IPS DF 6.9 (cell line): ENCODE data around the gene MAN2B2.

Experiments used
- DNase-seq: peaks from one replicate; pipeline ENCODE4 v3.0.0-alpha.2; 2013; ENCODE audit warnings: low read depth, low spot score
- H3K27ac ChIP-seq: one replicate; pipeline ENCODE4 v1.5.1; 2013; ENCODE audit warnings: low read length, control low read depth
- H3K27me3 ChIP-seq: 2 replicates; pipeline ENCODE4 v1.6.1; 2013; ENCODE audit warnings: mild to moderate bottlenecking, low read length; ENCODE audit not compliant: control insufficient read depth, insufficient read depth
- H3K36me3 ChIP-seq: 2 replicates; pipeline ENCODE4 v1.6.1; 2013; ENCODE audit warnings: low read length; ENCODE audit not compliant: control insufficient read depth, insufficient read depth
- H3K4me1 ChIP-seq: 2 replicates; pipeline ENCODE4 v1.6.1; 2013; ENCODE audit warnings: low read length; ENCODE audit not compliant: control insufficient read depth, insufficient read depth
- H3K4me3 ChIP-seq: 2 replicates; pipeline ENCODE4 v1.5.1; 2013; ENCODE audit warnings: mild to moderate bottlenecking, low read length
- H3K9me3 ChIP-seq: 2 replicates; pipeline ENCODE4 v1.6.1; 2013; ENCODE audit warnings: low read length, inconsistent platforms; ENCODE audit not compliant: control insufficient read depth, insufficient read depth
- WGBS: extraction: QIAGEN DNeasy Blood & Tissue Kit; methylation state at CpG from one replicate; pipeline ENCODE4 v1.1.7; 2013; ENCODE audit warnings: mixed read lengths, missing lambda C conversion rate; ENCODE audit not compliant: insufficient read length, insufficient coverage; 5-methylcytosine and 5-hydroxymethylcytosine counted together

Gene MAN2B2

DNA sequence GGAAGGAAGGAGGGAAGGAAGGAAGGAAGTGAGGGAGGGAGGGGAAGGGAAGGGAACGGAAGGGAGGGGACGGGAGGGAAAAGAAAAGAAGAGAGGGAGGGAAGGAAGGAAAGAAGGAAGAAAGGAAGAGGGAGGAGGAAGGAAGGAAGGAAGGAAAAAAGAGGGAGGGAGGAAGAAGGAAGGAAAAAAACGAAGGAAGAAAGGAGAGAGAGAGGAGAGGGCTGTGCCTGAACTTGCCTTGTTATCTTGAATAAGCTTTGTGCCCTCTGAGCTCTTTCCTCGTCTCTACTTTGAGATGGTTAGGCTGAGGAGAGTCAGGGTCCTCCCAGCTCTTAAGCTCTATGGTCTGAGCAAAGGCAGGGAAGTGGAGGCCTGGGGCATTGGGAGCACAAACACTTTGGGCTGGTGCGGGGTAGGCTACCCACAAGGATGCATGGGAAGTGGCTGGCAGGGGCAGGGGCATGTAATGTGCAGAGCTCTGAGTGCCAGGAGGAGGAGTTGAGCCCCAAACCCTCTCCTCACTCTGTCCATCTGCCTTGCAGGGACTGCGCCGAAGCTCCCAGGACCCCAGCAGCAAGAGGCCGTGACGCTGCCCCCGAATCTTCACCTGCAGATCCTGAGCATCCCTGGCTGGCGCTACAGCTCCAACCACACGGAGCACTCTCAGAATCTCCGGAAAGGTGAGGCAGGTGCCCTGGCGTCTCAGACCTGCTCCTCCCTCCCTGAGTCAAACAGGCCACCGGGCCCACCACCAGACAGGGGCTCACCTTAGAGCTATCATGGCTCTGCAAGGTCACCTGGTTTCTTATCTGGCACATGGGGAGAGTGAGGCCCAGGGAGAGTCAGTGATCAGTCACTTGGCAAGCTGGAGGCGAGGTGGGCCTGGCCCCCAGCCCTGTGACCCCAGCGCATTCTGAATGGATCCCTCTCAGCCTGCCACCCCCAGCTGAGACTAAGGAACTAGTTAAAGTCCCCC is 39.0 kb downstream of the MAN2B2 start:
- Histone ChIP-seq H3K4me3 (no peak overlapping the region), H3K27me3 (no peaks in the 10 kb centered on the region), H3K9me3 (no peaks in the 10 kb centered on the region), H3K36me3 (no peaks in the 10 kb centered on the region; the same call in 1 of the 2 replicates), H3K27ac (no peak overlapping the region), H3K4me1 (no peaks in the 10 kb centered on the region)
- 100% methylated on average over 2 of the region's 17 CpGs for WGBS
- DNase-seq = no peak

DNA sequence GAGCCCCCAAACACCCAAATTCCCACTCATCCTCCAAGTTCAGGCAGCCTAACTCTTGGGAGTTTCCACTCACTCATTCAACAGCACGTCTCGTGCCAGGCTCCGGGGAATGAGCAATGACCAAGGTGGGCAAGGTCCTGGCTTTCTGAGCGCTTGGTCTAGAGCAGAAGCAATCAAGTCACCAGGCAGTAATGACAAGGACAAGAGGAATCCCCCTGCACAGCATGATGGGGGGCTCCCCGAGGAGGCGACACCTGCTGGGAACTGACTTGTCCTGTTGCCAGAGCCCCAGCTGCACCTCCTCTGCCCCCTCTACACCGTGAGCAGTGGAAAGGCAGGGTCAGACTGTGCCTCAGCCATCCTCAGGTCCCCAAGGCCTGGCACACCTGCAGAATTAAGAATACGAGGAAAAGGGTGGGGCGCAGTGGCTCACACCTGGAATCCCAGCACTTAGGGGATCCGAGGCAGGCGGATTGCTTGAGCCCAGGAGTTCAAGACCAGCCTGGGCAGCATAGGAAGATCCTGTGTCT is 39.8 kb downstream of the MAN2B2 start:
- Histone ChIP-seq H3K4me1 (no peaks in the 10 kb centered on the region), H3K27me3 (no peaks in the 10 kb centered on the region), H3K9me3 (no peaks in the 10 kb centered on the region), H3K27ac (no peak overlapping the region), H3K4me3 (no peak overlapping the region), H3K36me3 (no peaks in the 10 kb centered on the region; the same call in 1 of the 2 replicates)
- WGBS = no CpG with 5 or more reads among the region's 11 CpGs
- no peak for DNase-seq

DNA sequence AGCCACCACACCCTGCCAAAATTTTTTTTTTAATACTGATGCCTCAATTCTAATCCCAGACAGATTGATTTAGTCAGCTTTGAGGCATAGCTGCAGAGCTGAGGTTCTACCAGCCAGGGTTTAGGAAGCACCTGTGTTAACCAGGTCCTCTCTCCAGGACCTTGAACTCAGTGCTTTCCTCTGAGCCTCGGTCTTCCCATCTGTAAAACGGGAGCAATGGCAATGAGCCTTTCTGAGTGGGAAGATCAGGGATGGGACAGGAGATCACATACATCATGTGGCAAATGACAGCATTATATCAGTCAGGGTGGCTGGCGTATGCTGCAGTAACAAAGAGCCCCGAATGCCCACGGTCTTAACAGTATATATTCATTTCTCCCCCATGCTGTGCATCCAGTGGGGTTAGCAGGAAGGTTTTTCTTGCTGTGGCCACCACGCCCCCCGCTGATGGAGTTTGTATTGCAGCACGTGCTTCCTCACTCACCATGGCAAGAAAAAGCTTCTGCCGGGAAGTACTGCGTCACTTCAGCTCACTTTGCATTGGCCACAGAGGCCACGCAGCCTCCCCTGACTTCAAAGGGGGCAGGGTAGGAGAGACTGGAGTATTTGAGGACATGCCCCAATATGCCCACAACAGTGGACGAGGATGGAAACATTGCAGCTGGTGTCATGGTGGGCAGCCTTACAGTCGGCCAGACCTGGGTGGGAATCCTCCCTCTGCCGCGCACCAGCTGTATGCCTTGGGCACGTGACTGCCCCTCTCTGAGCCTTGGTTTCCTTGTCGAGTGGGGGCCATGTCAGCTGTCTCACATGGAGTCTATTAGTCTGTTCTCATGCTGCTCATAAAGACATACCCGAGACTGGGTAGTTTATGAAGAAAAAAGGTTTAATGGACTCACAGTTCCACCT is 41.4 kb downstream of the MAN2B2 start:
- no peaks in the 10 kb centered on the region for H3K36me3 ChIP-seq
- H3K4me3 ChIP-seq = no peak overlapping the region
- WGBS = no CpG with 5 or more reads among the region's 18 CpGs
- H3K9me3 ChIP-seq = no peaks in the 10 kb centered on the region
- no peak for DNase-seq
- H3K27me3 ChIP-seq = no peaks in the 10 kb centered on the region
- no peaks in the 10 kb centered on the region for H3K4me1 ChIP-seq
- no peak overlapping the region for H3K27ac ChIP-seq

DNA sequence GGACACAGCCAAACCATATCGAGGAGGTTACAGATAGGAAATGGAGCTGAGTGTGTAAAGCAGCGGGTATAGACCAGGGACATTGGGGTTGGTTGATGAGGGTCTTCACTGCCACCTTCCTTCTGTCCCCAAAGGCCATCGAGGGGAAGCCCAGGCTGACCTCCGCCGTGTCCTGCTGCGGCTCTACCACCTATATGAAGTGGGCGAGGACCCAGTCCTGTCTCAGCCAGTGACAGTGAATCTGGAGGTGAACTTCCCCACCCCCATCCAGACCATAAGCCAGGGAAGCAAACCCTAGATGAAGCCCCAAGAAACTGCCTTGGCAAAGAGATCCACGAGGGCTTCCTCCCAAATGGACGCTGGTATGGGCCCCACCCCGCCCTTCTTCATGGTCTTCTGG is 42.3 kb downstream of the MAN2B2 start:
- H3K4me1 ChIP-seq = no peaks in the 10 kb centered on the region
- no peaks in the 10 kb centered on the region for H3K9me3 ChIP-seq
- WGBS = no CpG with 5 or more reads among the region's 10 CpGs
- DNase-seq = no peak
- no peak overlapping the region for H3K27ac ChIP-seq
- no peaks in the 10 kb centered on the region for H3K27me3 ChIP-seq
- H3K4me3 ChIP-seq = no peak overlapping the region
- no peaks in the 10 kb centered on the region for H3K36me3 ChIP-seq

DNA sequence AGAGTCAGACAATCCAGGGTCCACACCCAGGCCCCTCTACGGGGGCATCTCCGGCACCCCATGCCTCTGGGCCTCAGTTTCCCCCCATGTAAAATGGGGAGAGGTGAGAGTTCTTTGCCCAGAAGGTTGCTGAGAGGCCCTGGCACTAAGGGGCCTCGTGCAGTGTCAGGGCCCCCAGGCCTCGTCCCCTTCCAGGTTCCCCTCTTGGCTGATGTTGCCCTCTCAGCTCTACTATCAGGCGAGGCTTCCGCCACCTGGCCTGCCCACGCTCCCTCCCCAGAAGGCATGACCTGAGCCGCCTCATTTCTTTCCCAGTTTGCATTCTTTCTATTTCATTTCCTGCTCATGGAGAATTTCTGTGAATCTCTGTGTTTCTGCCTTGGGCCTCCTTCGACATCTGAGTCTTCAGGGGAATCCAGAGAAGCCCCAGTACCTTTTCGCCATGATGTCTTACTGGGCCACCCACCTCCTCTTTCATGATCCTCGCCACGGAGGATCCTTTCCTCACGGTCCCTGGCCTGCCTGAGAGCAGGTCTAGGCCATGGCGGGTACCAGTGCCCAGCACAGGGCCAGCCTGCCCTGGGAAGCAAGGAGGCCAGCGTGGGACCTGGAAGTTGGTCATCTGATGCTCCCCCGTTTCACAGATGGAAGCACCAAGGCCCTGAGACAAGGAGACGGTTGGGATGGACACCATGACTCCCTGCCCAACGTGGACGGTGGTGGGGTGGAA is 43.6 kb downstream of the MAN2B2 start:
- Histone ChIP-seq H3K36me3 (no peaks in the 10 kb centered on the region), H3K27me3 (no peaks in the 10 kb centered on the region), H3K27ac (no peak overlapping the region), H3K9me3 (no peaks in the 10 kb centered on the region), H3K4me3 (no peak overlapping the region), H3K4me1 (no peaks in the 10 kb centered on the region)
- no CpG with 5 or more reads among the region's 19 CpGs for WGBS
- no peak for DNase-seq

DNA sequence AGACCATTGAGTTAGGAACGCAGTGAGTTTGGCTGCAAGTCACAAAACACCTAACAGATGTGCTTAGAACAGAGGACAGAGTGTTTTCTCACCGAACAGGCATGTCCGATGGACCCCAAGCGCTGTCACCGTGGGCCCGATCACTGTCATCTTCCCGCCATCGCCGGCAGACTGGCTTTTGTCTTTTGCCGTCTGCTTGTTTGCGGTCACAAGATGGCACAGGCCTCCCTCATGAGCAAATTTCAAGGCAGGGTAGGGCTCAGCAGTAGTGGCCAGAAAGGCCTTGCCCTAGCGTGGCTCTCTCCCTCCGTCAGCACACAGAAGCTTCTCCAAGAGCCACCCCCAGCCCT is 44.1 kb downstream of the MAN2B2 start:
- Histone ChIP-seq H3K9me3 (no peaks in the 10 kb centered on the region), H3K36me3 (no peaks in the 10 kb centered on the region), H3K27me3 (no peaks in the 10 kb centered on the region), H3K4me1 (no peaks in the 10 kb centered on the region), H3K27ac (no peak overlapping the region), H3K4me3 (no peak overlapping the region)
- WGBS = no CpG with 5 or more reads among the region's 13 CpGs
- no peak for DNase-seq

DNA sequence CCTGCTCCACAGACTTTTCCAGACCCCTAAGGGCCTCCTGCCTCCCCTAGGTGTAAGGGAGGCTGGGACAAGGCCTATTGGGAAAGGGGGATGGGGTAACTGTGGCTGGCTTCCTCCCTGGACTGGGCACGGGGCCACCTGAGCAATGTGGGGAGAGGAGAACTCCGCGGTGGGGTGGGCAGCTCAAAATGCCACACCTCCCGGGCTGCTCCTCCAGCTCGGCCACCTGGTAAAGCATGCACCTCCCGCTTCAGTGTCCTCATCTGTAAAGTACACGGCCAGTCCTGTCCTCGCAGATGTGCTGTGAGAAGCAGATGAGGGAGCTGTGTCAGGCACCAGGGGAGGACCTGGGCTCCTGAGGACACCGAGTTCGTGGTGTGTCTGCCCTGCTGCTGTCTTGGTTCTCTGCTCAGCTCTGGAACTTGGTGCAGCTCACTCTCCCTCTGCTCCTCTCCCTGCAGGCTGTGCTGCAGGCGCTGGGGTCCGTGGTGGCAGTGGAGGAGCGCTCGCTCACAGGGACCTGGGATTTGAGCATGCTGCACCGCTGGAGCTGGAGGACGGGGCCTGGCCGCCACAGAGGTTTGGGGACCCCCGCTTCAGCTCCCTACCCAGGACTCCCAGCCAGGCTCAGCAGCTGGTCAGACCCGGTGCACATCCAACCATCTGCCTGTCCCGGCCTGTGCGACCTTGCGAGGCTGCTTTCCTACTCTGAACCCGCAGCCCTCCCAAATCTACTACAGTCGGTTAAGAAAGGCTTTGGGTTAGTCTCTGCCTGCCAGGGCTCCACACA is 44.7 kb downstream of the MAN2B2 start:
- no CpG with 5 or more reads among the region's 24 CpGs for WGBS
- no peak for DNase-seq
- Histone ChIP-seq H3K4me1 (no peaks in the 10 kb centered on the region), H3K9me3 (no peaks in the 10 kb centered on the region), H3K4me3 (no peak overlapping the region), H3K27me3 (no peaks in the 10 kb centered on the region), H3K27ac (no peak overlapping the region), H3K36me3 (no peaks in the 10 kb centered on the region)

DNA sequence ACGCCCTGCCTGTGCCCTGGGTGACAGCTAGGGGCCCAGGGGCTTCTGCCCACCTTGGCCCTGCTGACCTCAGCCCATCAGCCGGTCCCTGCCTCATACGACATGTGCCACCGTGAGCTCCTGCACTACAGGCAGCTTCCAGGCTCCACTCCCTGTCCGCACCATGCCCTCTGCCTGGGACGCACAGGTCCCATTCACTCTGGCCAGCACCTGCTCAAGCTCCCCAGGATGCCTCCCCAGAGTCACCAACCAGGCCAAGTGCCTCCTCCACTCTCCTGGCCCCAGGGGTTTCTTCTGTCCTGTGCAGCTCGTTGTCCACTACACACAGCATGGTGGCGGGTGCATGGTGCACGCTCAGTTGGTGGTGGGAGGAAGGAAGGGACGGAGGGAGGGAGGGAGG is 45.3 kb downstream of the MAN2B2 start:
- DNase-seq = no peak
- Histone ChIP-seq H3K36me3 (no peaks in the 10 kb centered on the region), H3K4me1 (no peaks in the 10 kb centered on the region), H3K27ac (no peak overlapping the region), H3K9me3 (no peaks in the 10 kb centered on the region), H3K4me3 (no peak overlapping the region), H3K27me3 (no peaks in the 10 kb centered on the region)
- 100% methylated on average over 1 of the region's 10 CpGs for whole genome bisulfite sequencing

DNA sequence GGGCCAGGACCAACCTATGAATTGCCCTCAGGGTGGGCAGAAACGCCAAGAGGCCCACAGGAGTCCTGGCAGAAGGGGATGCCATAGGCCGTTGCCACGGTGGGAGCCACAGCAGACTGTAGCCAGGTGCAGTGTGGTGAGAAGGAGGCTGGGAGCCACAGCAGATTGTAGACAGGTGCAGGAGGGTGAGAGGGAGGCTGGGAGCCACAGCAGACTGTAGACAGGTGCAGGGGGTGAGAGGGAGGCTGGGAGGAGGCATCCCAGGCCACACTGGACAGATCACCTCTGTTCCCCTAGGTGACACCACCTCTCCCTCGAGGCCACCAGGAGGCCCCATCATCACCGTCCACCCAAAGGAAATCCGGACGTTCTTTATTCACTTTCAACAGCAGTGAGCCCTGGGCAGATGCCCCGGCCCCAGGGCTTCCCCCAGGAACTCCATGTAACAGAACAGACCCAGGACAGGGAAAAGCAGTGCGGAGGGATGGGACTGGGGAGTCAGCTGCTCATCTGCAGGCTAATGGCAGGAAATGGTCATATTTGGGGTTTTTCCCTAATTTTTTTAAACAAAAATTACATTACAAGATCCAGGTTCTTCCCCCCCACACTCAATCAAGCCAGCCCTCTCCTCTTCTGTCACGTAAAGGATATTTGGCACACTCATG is 46.0 kb downstream of the MAN2B2 start:
- no peak for DNase-seq
- Histone ChIP-seq H3K27ac (no peak overlapping the region), H3K36me3 (no peaks in the 10 kb centered on the region), H3K27me3 (no peaks in the 10 kb centered on the region), H3K4me1 (no peaks in the 10 kb centered on the region), H3K9me3 (no peaks in the 10 kb centered on the region), H3K4me3 (no peak overlapping the region)
- WGBS = no CpG with 5 or more reads among the region's 10 CpGs
